ENCODE measurements around the gene QPCT. TPM values are rescaled to one million over a fixed set of nuclear protein-coding genes. Genes with fewer than 3 reads are reported as not detected.

Gene QPCT
- polyA plus RNA-seq, 1 experiment: 8.3 TPM

- CTCF ChIA-PET: no interaction called here
- Histone ChIP-seq H3K27ac (ENCODE audit: low read depth, low read length) (no peak overlapping the region), H3K27me3 (ENCODE audit: control insufficient read depth, insufficient read depth, low read length) (peaks cover 4% of the 10 kb centered on the region), H3K4me3 (ENCODE audit: low read depth, low read length) (no peak overlapping the region), H3K9me3 (ENCODE audit: control insufficient read depth, insufficient read depth, low read length) (no peaks in the 10 kb centered on the region)
- DNase-seq (ENCODE audit: low read depth, low spot score): no peak
- POLR2A ChIA-PET: no interaction called here
- TF ChIP-seq CTCF (IDR thresholded peaks at IDR 0.05; ENCODE audit: low read depth, low read length): no peak
Measured at GRCh38 chr2:37366773-37367172, 22.3 kb downstream of the QPCT start.

GRCh38 chr2:37367310-37367709 is 22.9 kb downstream of the QPCT start:
- CTCF ChIA-PET: no interaction called here
- Histone ChIP-seq H3K4me3 (ENCODE audit: low read depth, low read length) (no peak overlapping the region), H3K9me3 (ENCODE audit: control insufficient read depth, insufficient read depth, low read length) (no peaks in the 10 kb centered on the region), H3K27me3 (ENCODE audit: control insufficient read depth, insufficient read depth, low read length) (peaks cover 4% of the 10 kb centered on the region), H3K27ac (ENCODE audit: low read depth, low read length) (no peak overlapping the region)
- POLR2A ChIA-PET: interaction anchor here (0.8 kb wide), 1 partner anchor 10 kb away, joined by 6 read pairs; no protein-coding TSS in a partner anchor
- no peak for DNase-seq (ENCODE audit: low read depth, low spot score)
- no peak for TF ChIP-seq CTCF (IDR thresholded peaks at IDR 0.05; ENCODE audit: low read depth, low read length)

GRCh38 chr2:37367984-37368383 is 23.6 kb downstream of the QPCT start:
- H3K4me3 ChIP-seq (ENCODE audit: low read depth, low read length): no peak overlapping the region
- no peaks in the 10 kb centered on the region for H3K9me3 ChIP-seq (ENCODE audit: control insufficient read depth, insufficient read depth, low read length)
- ChIA-PET POLR2A (interaction anchor here (0.8 kb wide), 1 partner anchor 9 kb away, joined by 6 read pairs; no protein-coding TSS in a partner anchor), CTCF (no interaction called here)
- DNase-seq (ENCODE audit: low read depth, low spot score): no peak
- no peak overlapping the region for H3K27ac ChIP-seq (ENCODE audit: low read depth, low read length)
- peaks cover 4% of the 10 kb centered on the region for H3K27me3 ChIP-seq (ENCODE audit: control insufficient read depth, insufficient read depth, low read length)
- TF ChIP-seq CTCF (IDR thresholded peaks at IDR 0.05; ENCODE audit: low read depth, low read length): no peak

GRCh38 chr2:37370666-37371065 is 26.2 kb downstream of the QPCT start:
- H3K27ac ChIP-seq (ENCODE audit: low read depth, low read length): no peak overlapping the region
- no peaks in the 10 kb centered on the region for H3K27me3 ChIP-seq (ENCODE audit: control insufficient read depth, insufficient read depth, low read length)
- H3K9me3 ChIP-seq (ENCODE audit: control insufficient read depth, insufficient read depth, low read length): no peaks in the 10 kb centered on the region
- no peak overlapping the region for H3K4me3 ChIP-seq (ENCODE audit: low read depth, low read length)
- ChIA-PET CTCF (no interaction called here), POLR2A (no interaction called here)
- no peak for DNase-seq (ENCODE audit: low read depth, low spot score)
- TF ChIP-seq CTCF (IDR thresholded peaks at IDR 0.05; ENCODE audit: low read depth, low read length): no peak

- Histone ChIP-seq H3K9me3 (ENCODE audit: control insufficient read depth, insufficient read depth, low read length) (no peaks in the 10 kb centered on the region), H3K27ac (ENCODE audit: low read depth, low read length) (no peak overlapping the region), H3K4me3 (ENCODE audit: low read depth, low read length) (no peak overlapping the region), H3K27me3 (ENCODE audit: control insufficient read depth, insufficient read depth, low read length) (no peaks in the 10 kb centered on the region)
- POLR2A ChIA-PET: no interaction called here
- DNase-seq (ENCODE audit: low read depth, low spot score): no peak
- CTCF ChIA-PET: no interaction called here
- TF ChIP-seq CTCF (IDR thresholded peaks at IDR 0.05; ENCODE audit: low read depth, low read length): no peak
Measured at GRCh38 chr2:37372000-37372399, 27.6 kb downstream of the QPCT start.

Data from AG04450 (cell line).